Measurements from ENCODE around the gene SP2. TPM values are rescaled to one million over a fixed set of nuclear protein-coding genes. Genes with fewer than 3 reads are reported as not detected.

Gene SP2
- total and polyA plus RNA-seq, 2 of the 13 experiments (the other 11 are each of a cell fraction or from before 2014, with no cell fraction given): 1.4 to 4.8 TPM

DNA sequence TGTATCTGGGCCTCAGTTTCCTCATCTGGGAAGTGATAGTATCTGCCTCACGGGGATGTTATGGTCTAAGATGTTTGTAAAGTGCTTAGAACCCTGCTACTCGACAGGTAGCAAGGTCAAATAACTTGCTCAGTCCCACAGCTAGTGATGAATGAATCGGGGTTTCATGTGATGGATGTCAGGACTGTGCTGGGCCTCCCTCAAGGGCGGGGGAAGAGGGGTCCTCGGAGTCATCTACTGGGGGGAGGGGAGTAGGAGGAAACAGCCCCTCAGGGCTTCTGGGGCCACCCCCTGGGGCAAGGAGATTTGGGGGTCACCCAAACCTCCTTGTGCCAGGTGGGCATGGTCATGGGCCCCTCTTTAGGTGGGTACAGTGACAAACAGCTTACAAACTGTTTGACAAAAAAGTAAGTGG lies 46.1 kb downstream of the SP2 start (continued):
- TF ChIP-seq FOXC1 (CRISPR knock-in tag; IDR thresholded peaks at IDR 0.05; ENCODE audit: borderline replicate concordance): no peak
- TF ChIP-seq, protein P1, sequence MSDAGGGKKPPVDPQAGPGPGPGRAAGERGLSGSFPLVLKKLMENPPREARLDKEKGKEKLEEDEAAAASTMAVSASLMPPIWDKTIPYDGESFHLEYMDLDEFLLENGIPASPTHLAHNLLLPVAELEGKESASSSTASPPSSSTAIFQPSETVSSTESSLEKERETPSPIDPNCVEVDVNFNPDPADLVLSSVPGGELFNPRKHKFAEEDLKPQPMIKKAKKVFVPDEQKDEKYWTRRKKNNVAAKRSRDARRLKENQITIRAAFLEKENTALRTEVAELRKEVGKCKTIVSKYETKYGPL (CRISPR knock-in tag; IDR thresholded peaks at IDR 0.05): no peak
- TF ChIP-seq, protein P2, sequence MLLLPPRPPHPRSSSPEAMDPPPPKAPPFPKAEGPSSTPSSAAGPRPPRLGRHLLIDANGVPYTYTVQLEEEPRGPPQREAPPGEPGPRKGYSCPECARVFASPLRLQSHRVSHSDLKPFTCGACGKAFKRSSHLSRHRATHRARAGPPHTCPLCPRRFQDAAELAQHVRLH (CRISPR knock-in tag; IDR thresholded peaks at IDR 0.05; ENCODE audit: borderline replicate concordance, low read depth): no peak
- TF ChIP-seq, protein P3, sequence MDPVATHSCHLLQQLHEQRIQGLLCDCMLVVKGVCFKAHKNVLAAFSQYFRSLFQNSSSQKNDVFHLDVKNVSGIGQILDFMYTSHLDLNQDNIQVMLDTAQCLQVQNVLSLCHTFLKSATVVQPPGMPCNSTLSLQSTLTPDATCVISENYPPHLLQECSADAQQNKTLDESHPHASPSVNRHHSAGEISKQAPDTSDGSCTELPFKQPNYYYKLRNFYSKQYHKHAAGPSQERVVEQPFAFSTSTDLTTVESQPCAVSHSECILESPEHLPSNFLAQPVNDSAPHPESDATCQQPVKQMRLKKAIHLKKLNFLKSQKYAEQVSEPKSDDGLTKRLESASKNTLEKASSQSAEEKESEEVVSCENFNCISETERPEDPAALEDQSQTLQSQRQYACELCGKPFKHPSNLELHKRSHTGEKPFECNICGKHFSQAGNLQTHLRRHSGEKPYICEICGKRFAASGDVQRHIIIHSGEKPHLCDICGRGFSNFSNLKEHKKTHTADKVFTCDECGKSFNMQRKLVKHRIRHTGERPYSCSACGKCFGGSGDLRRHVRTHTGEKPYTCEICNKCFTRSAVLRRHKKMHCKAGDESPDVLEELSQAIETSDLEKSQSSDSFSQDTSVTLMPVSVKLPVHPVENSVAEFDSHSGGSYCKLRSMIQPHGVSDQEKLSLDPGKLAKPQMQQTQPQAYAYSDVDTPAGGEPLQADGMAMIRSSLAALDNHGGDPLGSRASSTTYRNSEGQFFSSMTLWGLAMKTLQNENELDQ (CRISPR knock-in tag; IDR thresholded peaks at IDR 0.05; ENCODE audit: borderline replicate concordance): no peak
- TF ChIP-seq CENPX (CRISPR knock-in tag; IDR thresholded peaks at IDR 0.05): no peak
- no peak for TF ChIP-seq ZSCAN12 (CRISPR knock-in tag; IDR thresholded peaks at IDR 0.05)
- no peak for TF ChIP-seq ZNF598 (CRISPR knock-in tag; IDR thresholded peaks at IDR 0.05; ENCODE audit: borderline replicate concordance)
- TF ChIP-seq, protein P4, sequence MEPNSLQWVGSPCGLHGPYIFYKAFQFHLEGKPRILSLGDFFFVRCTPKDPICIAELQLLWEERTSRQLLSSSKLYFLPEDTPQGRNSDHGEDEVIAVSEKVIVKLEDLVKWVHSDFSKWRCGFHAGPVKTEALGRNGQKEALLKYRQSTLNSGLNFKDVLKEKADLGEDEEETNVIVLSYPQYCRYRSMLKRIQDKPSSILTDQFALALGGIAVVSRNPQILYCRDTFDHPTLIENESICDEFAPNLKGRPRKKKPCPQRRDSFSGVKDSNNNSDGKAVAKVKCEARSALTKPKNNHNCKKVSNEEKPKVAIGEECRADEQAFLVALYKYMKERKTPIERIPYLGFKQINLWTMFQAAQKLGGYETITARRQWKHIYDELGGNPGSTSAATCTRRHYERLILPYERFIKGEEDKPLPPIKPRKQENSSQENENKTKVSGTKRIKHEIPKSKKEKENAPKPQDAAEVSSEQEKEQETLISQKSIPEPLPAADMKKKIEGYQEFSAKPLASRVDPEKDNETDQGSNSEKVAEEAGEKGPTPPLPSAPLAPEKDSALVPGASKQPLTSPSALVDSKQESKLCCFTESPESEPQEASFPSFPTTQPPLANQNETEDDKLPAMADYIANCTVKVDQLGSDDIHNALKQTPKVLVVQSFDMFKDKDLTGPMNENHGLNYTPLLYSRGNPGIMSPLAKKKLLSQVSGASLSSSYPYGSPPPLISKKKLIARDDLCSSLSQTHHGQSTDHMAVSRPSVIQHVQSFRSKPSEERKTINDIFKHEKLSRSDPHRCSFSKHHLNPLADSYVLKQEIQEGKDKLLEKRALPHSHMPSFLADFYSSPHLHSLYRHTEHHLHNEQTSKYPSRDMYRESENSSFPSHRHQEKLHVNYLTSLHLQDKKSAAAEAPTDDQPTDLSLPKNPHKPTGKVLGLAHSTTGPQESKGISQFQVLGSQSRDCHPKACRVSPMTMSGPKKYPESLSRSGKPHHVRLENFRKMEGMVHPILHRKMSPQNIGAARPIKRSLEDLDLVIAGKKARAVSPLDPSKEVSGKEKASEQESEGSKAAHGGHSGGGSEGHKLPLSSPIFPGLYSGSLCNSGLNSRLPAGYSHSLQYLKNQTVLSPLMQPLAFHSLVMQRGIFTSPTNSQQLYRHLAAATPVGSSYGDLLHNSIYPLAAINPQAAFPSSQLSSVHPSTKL (CRISPR knock-in tag; IDR thresholded peaks at IDR 0.05): no peak
- TF ChIP-seq, protein P5, sequence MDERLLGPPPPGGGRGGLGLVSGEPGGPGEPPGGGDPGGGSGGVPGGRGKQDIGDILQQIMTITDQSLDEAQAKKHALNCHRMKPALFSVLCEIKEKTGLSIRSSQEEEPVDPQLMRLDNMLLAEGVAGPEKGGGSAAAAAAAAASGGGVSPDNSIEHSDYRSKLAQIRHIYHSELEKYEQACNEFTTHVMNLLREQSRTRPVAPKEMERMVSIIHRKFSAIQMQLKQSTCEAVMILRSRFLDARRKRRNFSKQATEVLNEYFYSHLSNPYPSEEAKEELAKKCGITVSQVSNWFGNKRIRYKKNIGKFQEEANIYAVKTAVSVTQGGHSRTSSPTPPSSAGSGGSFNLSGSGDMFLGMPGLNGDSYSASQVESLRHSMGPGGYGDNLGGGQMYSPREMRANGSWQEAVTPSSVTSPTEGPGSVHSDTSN (CRISPR knock-in tag; IDR thresholded peaks at IDR 0.05): no peak
- TF ChIP-seq KDM5A (IDR thresholded peaks at IDR 0.05; ENCODE audit: borderline replicate concordance, low read length): peak; percentile 48; the same call in 1 of the 2 replicates
- TF ChIP-seq RARA (CRISPR knock-in tag; IDR thresholded peaks at IDR 0.05): no peak
- TF ChIP-seq, protein P6, sequence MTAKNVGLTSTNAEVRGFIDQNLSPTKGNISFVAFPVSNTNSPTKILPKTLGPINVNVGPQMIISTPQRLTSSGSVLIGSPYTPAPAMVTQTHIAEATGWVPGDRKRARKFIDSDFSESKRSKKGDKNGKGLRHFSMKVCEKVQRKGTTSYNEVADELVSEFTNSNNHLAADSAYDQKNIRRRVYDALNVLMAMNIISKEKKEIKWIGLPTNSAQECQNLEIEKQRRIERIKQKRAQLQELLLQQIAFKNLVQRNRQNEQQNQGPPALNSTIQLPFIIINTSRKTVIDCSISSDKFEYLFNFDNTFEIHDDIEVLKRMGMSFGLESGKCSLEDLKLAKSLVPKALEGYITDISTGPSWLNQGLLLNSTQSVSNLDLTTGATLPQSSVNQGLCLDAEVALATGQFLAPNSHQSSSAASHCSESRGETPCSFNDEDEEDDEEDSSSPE (CRISPR knock-in tag; IDR thresholded peaks at IDR 0.05): no peak
- TF ChIP-seq ZC3H13 (CRISPR knock-in tag; IDR thresholded peaks at IDR 0.05): 0 out of 2 replicates have a peak, but pooled peaks have one; percentile 8
- TF ChIP-seq ZNF503 (CRISPR knock-in tag; IDR thresholded peaks at IDR 0.05): no peak
- peak; percentile 28 for TF ChIP-seq PRPF4 (IDR thresholded peaks at IDR 0.05; ENCODE audit: low read depth, low read length, poor library complexity, severe bottlenecking)
- peak; percentile 12; the same call in 1 of the 2 replicates for TF ChIP-seq ZNF431 (CRISPR knock-in tag; IDR thresholded peaks at IDR 0.05; ENCODE audit: borderline replicate concordance, low read depth)
- TF ChIP-seq ZNF775 (CRISPR knock-in tag; IDR thresholded peaks at IDR 0.05; ENCODE audit: borderline replicate concordance): no peak
- TF ChIP-seq KLF6 (CRISPR knock-in tag; IDR thresholded peaks at IDR 0.05): no peak

Data from HepG2 (cell line).